Natural killer cell (primary cell): ENCODE data around the gene MYCN. TPM values are rescaled to one million over a fixed set of nuclear protein-coding genes. Genes with fewer than 3 reads are reported as not detected.
A peak's percentile ranks its signal among the peaks of the same experiment; 100 is the strongest.

Experiments used
- ATAC-seq, 3 donors: fragments of 150-1000 bp in 2 of 3; fragments of 200-7000 bp in 1 of 3; cut with Tn5 transposase; 1 replicate in 1 of 3; 2 replicates in 2 of 3; pipeline ENCODE4 v1.10.0; 2021; ENCODE audit warnings: mild to moderate bottlenecking in 2 of 3, moderate library complexity in 2 of 3
- DNase-seq, 2 donors: peaks; one replicate each; pipeline versions ENCODE4 v3.0.0 to v3.0.0-alpha.2; 2013 to 2021; ENCODE audit warnings: mixed read lengths in 1 of 2
- H3K27ac ChIP-seq: one replicate; pipeline ENCODE4 v1.5.1; 2013; ENCODE audit warnings: mild to moderate bottlenecking, low read length
- H3K27me3 ChIP-seq: one replicate; pipeline ENCODE4 v1.6.1; 2013; ENCODE audit warnings: low read length; ENCODE audit not compliant: control insufficient read depth, insufficient read depth
- H3K36me3 ChIP-seq: one replicate; pipeline ENCODE4 v1.6.1; 2013; ENCODE audit warnings: low read length; ENCODE audit not compliant: control insufficient read depth, insufficient read depth
- H3K4me1 ChIP-seq: one replicate; pipeline ENCODE4 v1.6.1; 2013; ENCODE audit warnings: low read length; ENCODE audit not compliant: control insufficient read depth, insufficient read depth
- H3K4me3 ChIP-seq: one replicate; pipeline ENCODE4 v1.5.1; 2013; ENCODE audit warnings: low read length
- H3K9me3 ChIP-seq: one replicate; pipeline ENCODE4 v1.6.1; 2013; ENCODE audit warnings: low read length; ENCODE audit not compliant: control insufficient read depth, insufficient read depth
- H3K27ac Mint-ChIP-seq, 2 donors: one replicate each; pipeline ENCODE4 v1.8.0; 2022; ENCODE audit warnings: mild to moderate bottlenecking in 2 of 2, mixed read lengths in 2 of 2, moderate library complexity in 1 of 2
- H3K27me3 Mint-ChIP-seq, 2 donors: one replicate each; pipeline ENCODE4 v1.8.0; 2022; ENCODE audit warnings: low read depth in 2 of 2, mixed read lengths in 2 of 2
- H3K36me3 Mint-ChIP-seq: one replicate; pipeline ENCODE4 v1.8.0; 2022; ENCODE audit warnings: mixed read lengths
- H3K4me1 Mint-ChIP-seq, 2 donors: one replicate each; pipeline ENCODE4 v1.8.0; 2022; ENCODE audit warnings: mixed read lengths in 2 of 2
- H3K4me3 Mint-ChIP-seq: one replicate; pipeline ENCODE4 v1.8.0; 2022; ENCODE audit warnings: mild to moderate bottlenecking, moderate library complexity, mixed read lengths
- H3K9me3 Mint-ChIP-seq, 2 donors: one replicate each; pipeline ENCODE4 v1.8.0; 2022; ENCODE audit warnings: mixed read lengths in 2 of 2
- WGBS: methylation state at CpG from one replicate; pipeline ENCODE4 v1.1.7; 2013; ENCODE audit warnings: missing lambda C conversion rate; ENCODE audit not compliant: insufficient coverage; 5-methylcytosine and 5-hydroxymethylcytosine counted together
- intact Hi-C: fragments of 100-400 bp; cut with micrococcal nuclease; formaldehyde crosslinking; loops from one replicate; pipeline ENCODE4 v1.14.2; 2022
- total RNA-seq, 4 donors: library from RNA; stranded (reverse); fragments of 120-200 nt in 1 of 4; gene quantifications; one replicate each; pipeline versions ENCODE4 v1.2.3 to v1.2.4, GENCODE V29; 2013 to 2022
- TF ChIP-seq, protein P1 (sequence below): fragments of 200-600 bp; IDR thresholded peaks from one replicate; pipeline ENCODE4 v1.8.0; 2022; ENCODE audit warnings: antibody characterized with exemption

The MYCN gene
- total RNA-seq, 3 donors from 2014 or later (not counting 1 experiment from before 2014, with no cell fraction given), result 0.18 TPM; not detected in 2

DNA sequence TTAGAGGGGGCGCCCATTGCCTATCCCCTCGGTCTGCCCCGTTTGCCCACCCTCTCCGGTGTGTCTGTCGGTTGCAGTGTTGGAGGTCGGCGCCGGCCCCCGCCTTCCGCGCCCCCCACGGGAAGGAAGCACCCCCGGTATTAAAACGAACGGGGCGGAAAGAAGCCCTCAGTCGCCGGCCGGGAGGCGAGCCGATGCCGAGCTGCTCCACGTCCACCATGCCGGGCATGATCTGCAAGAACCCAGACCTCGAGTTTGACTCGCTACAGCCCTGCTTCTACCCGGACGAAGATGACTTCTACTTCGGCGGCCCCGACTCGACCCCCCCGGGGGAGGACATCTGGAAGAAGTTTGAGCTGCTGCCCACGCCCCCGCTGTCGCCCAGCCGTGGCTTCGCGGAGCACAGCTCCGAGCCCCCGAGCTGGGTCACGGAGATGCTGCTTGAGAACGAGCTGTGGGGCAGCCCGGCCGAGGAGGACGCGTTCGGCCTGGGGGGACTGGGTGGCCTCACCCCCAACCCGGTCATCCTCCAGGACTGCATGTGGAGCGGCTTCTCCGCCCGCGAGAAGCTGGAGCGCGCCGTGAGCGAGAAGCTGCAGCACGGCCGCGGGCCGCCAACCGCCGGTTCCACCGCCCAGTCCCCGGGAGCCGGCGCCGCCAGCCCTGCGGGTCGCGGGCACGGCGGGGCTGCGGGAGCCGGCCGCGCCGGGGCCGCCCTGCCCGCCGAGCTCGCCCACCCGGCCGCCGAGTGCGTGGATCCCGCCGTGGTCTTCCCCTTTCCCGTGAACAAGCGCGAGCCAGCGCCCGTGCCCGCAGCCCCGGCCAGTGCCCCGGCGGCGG is 1.7 kb downstream of the MYCN start:
- Histone ChIP-seq H3K4me1 (peaks cover 32% of the 10 kb centered on the region), H3K4me3 (no peak overlapping the region), H3K36me3 (no peaks in the 10 kb centered on the region), H3K9me3 (no peaks in the 10 kb centered on the region), H3K27ac (no peak overlapping the region), H3K27me3 (peaks cover 33% of the 10 kb centered on the region)
- Mint-ChIP-seq H3K27me3 (peaks cover 48 to 54% of the 10 kb centered on the region in 2 donors), H3K9me3 (no peaks in the 10 kb centered on the region), H3K4me1 (peaks cover 7 to 11% of the 10 kb centered on the region in 2 donors), H3K27ac (no peak overlapping the region), H3K36me3 (peaks cover 5% of the 10 kb centered on the region), H3K4me3 (peak overlapping the region; percentile 47)
- DNase-seq, result peak in 1 of 2 donors; percentile 9
- intact Hi-C loops, result loop anchor here (2.0 kb wide), 1 partner anchor 815 kb away; no protein-coding TSS in a partner anchor
- under 1% methylated on average over 98 of the region's 98 CpGs for WGBS
- ATAC-seq, result peak in 1 of 3 donors; percentile 29
- TF ChIP-seq, protein P1, sequence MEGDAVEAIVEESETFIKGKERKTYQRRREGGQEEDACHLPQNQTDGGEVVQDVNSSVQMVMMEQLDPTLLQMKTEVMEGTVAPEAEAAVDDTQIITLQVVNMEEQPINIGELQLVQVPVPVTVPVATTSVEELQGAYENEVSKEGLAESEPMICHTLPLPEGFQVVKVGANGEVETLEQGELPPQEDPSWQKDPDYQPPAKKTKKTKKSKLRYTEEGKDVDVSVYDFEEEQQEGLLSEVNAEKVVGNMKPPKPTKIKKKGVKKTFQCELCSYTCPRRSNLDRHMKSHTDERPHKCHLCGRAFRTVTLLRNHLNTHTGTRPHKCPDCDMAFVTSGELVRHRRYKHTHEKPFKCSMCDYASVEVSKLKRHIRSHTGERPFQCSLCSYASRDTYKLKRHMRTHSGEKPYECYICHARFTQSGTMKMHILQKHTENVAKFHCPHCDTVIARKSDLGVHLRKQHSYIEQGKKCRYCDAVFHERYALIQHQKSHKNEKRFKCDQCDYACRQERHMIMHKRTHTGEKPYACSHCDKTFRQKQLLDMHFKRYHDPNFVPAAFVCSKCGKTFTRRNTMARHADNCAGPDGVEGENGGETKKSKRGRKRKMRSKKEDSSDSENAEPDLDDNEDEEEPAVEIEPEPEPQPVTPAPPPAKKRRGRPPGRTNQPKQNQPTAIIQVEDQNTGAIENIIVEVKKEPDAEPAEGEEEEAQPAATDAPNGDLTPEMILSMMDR, result no peak

- Mint-ChIP-seq H3K4me3 (peak overlapping the region; percentile 62), H3K36me3 (peaks cover 5% of the 10 kb centered on the region), H3K27ac (no peak overlapping the region), H3K9me3 (no peaks in the 10 kb centered on the region), H3K27me3 (peaks cover 45 to 47% of the 10 kb centered on the region in 2 donors), H3K4me1 (peaks cover 7 to 11% of the 10 kb centered on the region in 2 donors)
- peaks cover 32% of the 10 kb centered on the region for H3K4me1 ChIP-seq
- DNase-seq, result peak in 1 of 2 donors; percentile 4
- no peaks in the 10 kb centered on the region for H3K9me3 ChIP-seq
- WGBS, result 3% methylated on average over 29 of the region's 34 CpGs
- H3K4me3 ChIP-seq, result no peak overlapping the region
- no peak overlapping the region for H3K27ac ChIP-seq
- intact Hi-C loops, result no loop called here
- H3K27me3 ChIP-seq, result peaks cover 33% of the 10 kb centered on the region
- no peak for ATAC-seq
- TF ChIP-seq, protein P1, result no peak
- no peaks in the 10 kb centered on the region for H3K36me3 ChIP-seq
Observed at GRCh38 chr2:15942711-15943345, 2.5 kb downstream of the MYCN start.

- peaks cover 5% of the 10 kb centered on the region for H3K36me3 Mint-ChIP-seq
- DNase-seq, result peak in 1 of 2 donors; percentile 30
- no peaks in the 10 kb centered on the region for H3K9me3 Mint-ChIP-seq
- no peaks in the 10 kb centered on the region for H3K9me3 ChIP-seq
- H3K4me3 ChIP-seq, result no peak overlapping the region
- H3K27ac Mint-ChIP-seq, result no peak overlapping the region
- TF ChIP-seq, protein P1, result no peak
- H3K27me3 Mint-ChIP-seq, result peaks cover 39 to 41% of the 10 kb centered on the region in 2 donors
- peaks cover 32% of the 10 kb centered on the region for H3K4me1 ChIP-seq
- H3K27me3 ChIP-seq, result peaks cover 33% of the 10 kb centered on the region
- intact Hi-C loops, result no loop called here
- ATAC-seq, result no peak
- no peak overlapping the region for H3K27ac ChIP-seq
- H3K4me1 Mint-ChIP-seq, result peaks cover 7 to 11% of the 10 kb centered on the region in 2 donors
- no peaks in the 10 kb centered on the region for H3K36me3 ChIP-seq
- peak overlapping the region; percentile 62 for H3K4me3 Mint-ChIP-seq
- 8% methylated on average over 10 of the region's 12 CpGs for WGBS
Observed at GRCh38 chr2:15943378-15944280, 3.3 kb downstream of the MYCN start.
